Measurements from ENCODE around the gene CXXC5. TPM values are rescaled to one million over a fixed set of nuclear protein-coding genes. Genes with fewer than 3 reads are reported as not detected.

Gene CXXC5
- total and polyA plus RNA-seq, 9 of the 15 experiments (the other 6 are each of a cell fraction or from before 2014, with no cell fraction given): 1.9 to 123 (median 45.8) TPM

GRCh38 chr5:139710319-139711066, 62.3 kb downstream of the CXXC5 start (continued):
- TF ChIP-seq, protein P1, sequence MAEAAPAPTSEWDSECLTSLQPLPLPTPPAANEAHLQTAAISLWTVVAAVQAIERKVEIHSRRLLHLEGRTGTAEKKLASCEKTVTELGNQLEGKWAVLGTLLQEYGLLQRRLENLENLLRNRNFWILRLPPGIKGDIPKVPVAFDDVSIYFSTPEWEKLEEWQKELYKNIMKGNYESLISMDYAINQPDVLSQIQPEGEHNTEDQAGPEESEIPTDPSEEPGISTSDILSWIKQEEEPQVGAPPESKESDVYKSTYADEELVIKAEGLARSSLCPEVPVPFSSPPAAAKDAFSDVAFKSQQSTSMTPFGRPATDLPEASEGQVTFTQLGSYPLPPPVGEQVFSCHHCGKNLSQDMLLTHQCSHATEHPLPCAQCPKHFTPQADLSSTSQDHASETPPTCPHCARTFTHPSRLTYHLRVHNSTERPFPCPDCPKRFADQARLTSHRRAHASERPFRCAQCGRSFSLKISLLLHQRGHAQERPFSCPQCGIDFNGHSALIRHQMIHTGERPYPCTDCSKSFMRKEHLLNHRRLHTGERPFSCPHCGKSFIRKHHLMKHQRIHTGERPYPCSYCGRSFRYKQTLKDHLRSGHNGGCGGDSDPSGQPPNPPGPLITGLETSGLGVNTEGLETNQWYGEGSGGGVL (CRISPR knock-in tag; IDR thresholded peaks at IDR 0.05): no peak
- TF ChIP-seq USF1 (CRISPR knock-in tag; IDR thresholded peaks at IDR 0.05): peak; percentile 72
- no peak for TF ChIP-seq ZNF311 (CRISPR knock-in tag; IDR thresholded peaks at IDR 0.05)
- TF ChIP-seq SREBF2 (CRISPR knock-in tag; IDR thresholded peaks at IDR 0.05): no peak
- no peak for TF ChIP-seq ELK3 (CRISPR knock-in tag; IDR thresholded peaks at IDR 0.05)
- peak; percentile 88 for TF ChIP-seq ZBTB33 (CRISPR knock-in tag; IDR thresholded peaks at IDR 0.05)
- no peak for TF ChIP-seq SMARCE1 (IDR thresholded peaks at IDR 0.05)
- TF ChIP-seq, protein P2, sequence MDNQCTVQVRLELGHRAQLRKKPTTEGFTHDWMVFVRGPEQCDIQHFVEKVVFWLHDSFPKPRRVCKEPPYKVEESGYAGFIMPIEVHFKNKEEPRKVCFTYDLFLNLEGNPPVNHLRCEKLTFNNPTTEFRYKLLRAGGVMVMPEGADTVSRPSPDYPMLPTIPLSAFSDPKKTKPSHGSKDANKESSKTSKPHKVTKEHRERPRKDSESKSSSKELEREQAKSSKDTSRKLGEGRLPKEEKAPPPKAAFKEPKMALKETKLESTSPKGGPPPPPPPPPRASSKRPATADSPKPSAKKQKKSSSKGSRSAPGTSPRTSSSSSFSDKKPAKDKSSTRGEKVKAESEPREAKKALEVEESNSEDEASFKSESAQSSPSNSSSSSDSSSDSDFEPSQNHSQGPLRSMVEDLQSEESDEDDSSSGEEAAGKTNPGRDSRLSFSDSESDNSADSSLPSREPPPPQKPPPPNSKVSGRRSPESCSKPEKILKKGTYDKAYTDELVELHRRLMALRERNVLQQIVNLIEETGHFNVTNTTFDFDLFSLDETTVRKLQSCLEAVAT (IDR thresholded peaks at IDR 0.05): peak in 1 of 2 experiments; percentile 29; a peak in 1 of 4 replicates
- TF ChIP-seq, protein P3, sequence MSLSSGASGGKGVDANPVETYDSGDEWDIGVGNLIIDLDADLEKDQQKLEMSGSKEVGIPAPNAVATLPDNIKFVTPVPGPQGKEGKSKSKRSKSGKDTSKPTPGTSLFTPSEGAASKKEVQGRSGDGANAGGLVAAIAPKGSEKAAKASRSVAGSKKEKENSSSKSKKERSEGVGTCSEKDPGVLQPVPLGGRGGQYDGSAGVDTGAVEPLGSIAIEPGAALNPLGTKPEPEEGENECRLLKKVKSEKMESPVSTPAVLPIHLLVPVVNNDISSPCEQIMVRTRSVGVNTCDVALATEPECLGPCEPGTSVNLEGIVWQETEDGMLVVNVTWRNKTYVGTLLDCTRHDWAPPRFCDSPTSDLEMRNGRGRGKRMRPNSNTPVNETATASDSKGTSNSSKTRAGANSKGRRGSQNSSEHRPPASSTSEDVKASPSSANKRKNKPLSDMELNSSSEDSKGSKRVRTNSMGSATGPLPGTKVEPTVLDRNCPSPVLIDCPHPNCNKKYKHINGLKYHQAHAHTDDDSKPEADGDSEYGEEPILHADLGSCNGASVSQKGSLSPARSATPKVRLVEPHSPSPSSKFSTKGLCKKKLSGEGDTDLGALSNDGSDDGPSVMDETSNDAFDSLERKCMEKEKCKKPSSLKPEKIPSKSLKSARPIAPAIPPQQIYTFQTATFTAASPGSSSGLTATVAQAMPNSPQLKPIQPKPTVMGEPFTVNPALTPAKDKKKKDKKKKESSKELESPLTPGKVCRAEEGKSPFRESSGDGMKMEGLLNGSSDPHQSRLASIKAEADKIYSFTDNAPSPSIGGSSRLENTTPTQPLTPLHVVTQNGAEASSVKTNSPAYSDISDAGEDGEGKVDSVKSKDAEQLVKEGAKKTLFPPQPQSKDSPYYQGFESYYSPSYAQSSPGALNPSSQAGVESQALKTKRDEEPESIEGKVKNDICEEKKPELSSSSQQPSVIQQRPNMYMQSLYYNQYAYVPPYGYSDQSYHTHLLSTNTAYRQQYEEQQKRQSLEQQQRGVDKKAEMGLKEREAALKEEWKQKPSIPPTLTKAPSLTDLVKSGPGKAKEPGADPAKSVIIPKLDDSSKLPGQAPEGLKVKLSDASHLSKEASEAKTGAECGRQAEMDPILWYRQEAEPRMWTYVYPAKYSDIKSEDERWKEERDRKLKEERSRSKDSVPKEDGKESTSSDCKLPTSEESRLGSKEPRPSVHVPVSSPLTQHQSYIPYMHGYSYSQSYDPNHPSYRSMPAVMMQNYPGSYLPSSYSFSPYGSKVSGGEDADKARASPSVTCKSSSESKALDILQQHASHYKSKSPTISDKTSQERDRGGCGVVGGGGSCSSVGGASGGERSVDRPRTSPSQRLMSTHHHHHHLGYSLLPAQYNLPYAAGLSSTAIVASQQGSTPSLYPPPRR (CRISPR knock-in tag; IDR thresholded peaks at IDR 0.05; ENCODE audit: borderline replicate concordance): 0 out of 2 replicates have a peak, but pooled peaks have one; percentile 35
- peak; percentile 10; the same call in 1 of the 2 replicates for TF ChIP-seq STAG1 (CRISPR knock-in tag; IDR thresholded peaks at IDR 0.05; ENCODE audit: borderline replicate concordance)
- no peak for TF ChIP-seq ZNF354B (CRISPR knock-in tag; IDR thresholded peaks at IDR 0.05)
- no peak for TF ChIP-seq NFE2 (IDR thresholded peaks at IDR 0.05; ENCODE audit: low read depth)

All from K562 (cell line).